Ramos (cell line): Measurements from ENCODE around the gene MACO1.

Experiments
- in situ Hi-C: fragments of 300-500 bp; cut with MboI; formaldehyde crosslinking; loops from one replicate; pipeline ENCODE4 v1.14.3; 2022; ENCODE audit warnings: low sequenced_read_pairs; ENCODE audit not compliant: unreplicated experiment

MACO1 gene

DNA sequence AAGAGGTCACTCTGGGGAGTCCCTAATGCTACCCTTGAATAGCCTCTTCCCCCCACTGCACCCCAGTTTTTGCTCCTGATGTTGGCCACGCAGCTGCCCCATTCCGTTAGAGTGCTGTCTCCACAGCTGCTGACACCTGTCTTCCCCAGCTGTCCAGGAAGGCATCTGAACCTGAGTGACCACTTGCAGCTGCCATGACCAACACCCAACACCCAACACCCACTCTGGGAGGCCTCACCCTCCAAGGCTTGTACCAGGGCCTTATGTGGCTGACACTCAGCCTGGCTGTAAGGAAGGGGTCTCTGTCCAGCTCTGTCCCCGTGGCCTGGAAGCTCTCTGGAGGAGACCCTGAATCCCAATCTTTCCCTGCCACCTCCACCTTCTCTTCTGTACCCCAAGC is 86.0 kb downstream of the MACO1 start:
- in situ Hi-C loops: loop anchor here (25.0 kb wide), 1 partner anchor 104 kb away; the partner anchor contains the start of gene RHCE

DNA sequence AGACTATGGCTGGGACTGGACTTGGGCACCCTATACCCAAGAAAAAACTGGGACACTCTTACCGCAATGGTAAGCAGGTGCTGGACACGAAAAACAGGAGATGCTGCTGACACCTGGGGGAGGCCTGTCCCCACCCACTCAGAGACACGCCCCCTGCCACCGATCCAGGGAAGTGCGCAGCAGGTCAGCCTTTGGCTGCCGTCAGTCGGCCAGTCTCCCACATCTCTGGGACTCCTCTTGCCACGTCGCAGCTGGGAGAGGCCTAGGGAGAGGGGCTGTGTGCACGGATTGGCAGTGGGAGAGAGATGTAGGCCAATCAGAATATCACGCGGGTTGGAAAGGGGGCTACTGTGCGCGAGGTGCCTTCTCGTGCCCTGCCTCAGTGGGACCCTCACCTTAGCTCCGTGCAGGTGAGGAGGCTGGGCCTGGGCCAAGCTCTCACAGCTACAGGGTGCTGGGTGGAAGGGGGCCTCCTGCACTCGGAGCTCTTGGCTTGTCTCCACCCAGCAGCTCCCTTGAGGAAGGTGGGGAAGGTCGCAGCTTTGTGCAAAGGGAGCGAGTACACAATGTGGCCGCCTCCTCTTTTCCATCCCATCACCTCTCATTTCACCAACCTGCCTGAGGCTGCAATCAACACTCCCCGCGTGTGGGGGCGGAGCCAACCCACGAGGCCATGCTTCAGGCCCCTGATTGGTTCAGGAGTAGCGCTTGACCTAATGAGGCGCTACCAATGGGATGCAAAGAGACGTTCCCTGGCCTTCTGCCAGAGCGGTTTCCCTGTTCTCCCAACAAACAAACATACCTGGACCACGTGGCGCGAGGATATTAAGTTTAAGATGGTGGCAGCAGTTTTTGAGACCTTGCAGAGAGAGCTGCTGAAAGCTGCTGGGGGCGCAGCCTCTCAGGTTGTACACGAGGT is 87.0 kb downstream of the MACO1 start:
- in situ Hi-C loops: loop anchor here (25.0 kb wide), 1 partner anchor 105 kb away; the partner anchor contains the start of gene RHCE

- in situ Hi-C loops: loop anchor here (10.0 to 25.0 kb wide), 2 partner anchors 107 to 275 kb away; partner anchors contain the start of gene RHCE
Observed at GRCh38 chr1:25519624-25520023, 88.9 kb downstream of the MACO1 start.

GRCh38 chr1:25520446-25521061 is 89.9 kb downstream of the MACO1 start:
- in situ Hi-C loops: loop anchor here (10.0 to 25.0 kb wide), 2 partner anchors 108 to 274 kb away; partner anchors contain the start of gene RHCE

DNA sequence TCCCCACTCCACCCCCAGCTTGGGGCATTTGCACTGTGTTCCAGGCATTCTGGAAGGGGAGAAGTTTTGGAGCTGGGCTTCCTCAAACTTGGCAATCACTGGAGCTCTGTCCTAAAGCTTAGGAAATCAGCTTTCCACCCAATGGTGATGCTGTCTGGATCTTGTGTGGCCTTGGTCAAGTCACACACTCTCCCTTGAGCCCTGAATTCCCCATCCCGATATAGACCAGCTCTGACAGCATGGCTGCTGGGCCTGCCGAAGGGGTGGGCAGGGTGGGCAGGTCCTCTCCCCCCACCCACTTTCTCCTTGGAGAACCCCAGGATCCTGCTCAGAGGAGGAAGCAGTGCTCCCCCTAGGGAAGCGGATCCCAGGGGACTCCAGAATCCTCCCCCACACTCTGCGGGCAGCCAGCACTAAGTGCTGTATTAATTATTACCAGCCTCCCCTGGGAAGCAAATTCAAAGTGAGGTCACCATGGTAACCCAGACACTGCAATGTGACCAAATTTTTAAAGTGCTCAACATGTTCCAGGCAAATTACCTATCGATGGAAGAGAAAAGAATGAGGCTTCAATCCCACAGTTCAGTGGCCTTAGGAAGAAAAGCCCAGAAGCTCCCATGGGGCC is 91.4 kb downstream of the MACO1 start:
- in situ Hi-C loops: loop anchor here (10.0 to 25.0 kb wide), 2 partner anchors 110 to 273 kb away; partner anchors contain the start of gene RHCE

GRCh38 chr1:25523542-25523941 is 92.8 kb downstream of the MACO1 start:
- in situ Hi-C loops: loop anchor here (10.0 to 25.0 kb wide), 2 partner anchors 111 to 271 kb away; partner anchors contain the start of gene RHCE

DNA sequence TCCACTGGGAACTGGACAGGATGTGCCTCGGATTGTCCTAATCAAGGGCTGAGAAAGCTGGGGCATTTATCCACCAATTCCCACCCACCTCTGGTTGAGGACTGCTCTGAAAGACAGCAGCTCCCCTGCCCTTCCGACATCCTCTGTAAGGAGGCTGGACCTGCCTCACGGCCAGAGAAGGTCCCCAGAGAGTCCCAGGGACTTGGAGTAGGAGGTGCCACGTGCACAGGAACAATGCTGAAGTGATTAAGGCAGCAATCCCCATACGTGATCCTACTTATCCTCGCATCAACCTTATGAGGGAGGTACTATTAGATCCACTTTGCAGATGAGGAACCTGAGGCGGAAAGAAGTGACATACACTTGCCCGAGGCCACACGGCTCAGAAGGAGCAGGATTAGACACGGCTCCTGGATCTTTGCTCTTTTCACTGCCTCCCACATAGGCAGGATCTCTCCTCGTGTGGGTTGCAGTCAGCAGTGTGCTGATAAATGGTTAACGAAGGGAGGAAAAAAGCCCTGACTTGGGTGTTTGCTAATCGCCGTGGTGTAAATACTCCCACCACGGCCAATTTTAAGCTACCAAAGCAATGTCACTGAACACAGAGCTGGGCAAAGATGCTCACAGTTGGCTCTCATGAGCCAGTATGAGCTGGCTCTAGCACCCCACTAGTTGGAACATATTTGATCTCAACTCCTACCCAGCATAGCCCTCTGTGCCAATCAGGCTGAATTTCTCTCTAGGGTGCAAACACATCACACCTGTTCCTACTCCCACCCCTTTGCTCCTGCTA is 94.1 kb downstream of the MACO1 start:
- in situ Hi-C loops: loop anchor here (10.0 to 25.0 kb wide), 2 partner anchors 112 to 270 kb away; partner anchors contain the start of gene RHCE

DNA sequence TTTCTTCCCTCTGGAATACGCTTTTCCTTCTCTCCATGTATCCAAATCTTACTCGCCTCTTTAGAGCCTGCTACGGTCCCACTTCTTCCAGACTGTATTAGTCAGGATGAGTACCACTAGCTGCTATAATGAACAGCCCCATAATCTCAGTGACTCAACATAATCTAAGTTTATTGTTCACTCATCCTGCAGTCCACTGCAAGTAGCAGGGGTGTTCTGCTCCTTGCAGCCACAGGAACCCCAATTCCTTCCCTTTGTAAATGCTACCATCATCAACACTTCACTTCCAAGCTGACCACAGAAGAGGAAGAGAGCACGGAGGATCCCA is 94.6 kb downstream of the MACO1 start:
- in situ Hi-C loops: loop anchor here (10.0 kb wide), 1 partner anchor 269 kb away; no protein-coding TSS in a partner anchor

DNA sequence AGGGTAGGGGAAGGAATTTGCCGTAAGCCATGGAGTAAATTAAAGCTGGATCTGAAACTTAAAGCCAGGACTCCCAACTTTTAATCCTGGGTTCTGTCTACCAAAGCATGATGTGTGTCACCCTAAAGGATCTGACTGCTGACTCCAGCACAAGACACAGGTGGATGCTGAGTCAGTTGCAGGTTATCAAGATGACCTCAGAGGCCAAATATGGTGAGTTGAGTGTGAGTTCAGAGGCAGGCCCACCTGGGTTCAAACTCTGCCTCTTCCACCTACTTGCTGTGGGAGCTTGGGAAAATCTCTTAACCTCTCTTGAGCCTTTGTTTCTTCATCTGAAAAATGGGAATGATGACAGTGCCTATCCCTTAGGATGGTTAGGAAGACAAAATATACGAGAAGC is 96.1 kb downstream of the MACO1 start:
- in situ Hi-C loops: loop anchor here (10.0 kb wide), 1 partner anchor 268 kb away; no protein-coding TSS in a partner anchor

DNA sequence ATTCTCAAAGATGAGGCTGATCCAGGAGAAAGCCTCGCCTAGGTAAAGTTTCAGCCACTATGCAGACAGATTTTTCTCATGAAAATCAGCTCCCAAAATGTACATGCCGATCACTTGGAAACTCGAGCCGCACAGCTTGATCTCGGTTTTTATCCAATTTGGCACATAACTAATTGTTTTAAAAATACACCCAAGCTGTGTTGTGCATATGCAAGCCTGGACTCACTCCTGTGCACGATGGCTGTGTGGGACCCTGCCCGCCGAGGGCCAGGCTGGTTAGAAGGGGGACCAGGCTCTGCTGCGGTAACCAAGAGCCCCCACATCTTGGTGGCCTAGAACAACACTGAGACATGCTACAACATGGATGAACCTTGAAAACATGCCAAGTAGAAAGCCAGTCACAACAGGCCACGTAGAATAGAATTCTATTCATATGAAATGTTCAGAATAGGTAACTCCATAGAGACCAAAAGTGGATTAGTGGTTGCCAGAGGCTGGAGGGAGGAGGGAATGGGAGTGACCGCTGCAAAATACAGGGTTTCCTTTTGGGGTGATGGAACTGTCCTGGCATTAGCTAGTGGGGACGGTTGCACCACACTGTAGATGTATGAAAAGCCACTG is 96.6 kb downstream of the MACO1 start:
- in situ Hi-C loops: loop anchor here (10.0 kb wide), 1 partner anchor 267 kb away; no protein-coding TSS in a partner anchor

GRCh38 chr1:25527946-25528595 is 97.4 kb downstream of the MACO1 start:
- in situ Hi-C loops: loop anchor here (10.0 kb wide), 1 partner anchor 267 kb away; no protein-coding TSS in a partner anchor

- in situ Hi-C loops: loop anchor here (10.0 kb wide), 1 partner anchor 266 kb away; no protein-coding TSS in a partner anchor
Observed at GRCh38 chr1:25528881-25529517, 98.3 kb downstream of the MACO1 start.

DNA sequence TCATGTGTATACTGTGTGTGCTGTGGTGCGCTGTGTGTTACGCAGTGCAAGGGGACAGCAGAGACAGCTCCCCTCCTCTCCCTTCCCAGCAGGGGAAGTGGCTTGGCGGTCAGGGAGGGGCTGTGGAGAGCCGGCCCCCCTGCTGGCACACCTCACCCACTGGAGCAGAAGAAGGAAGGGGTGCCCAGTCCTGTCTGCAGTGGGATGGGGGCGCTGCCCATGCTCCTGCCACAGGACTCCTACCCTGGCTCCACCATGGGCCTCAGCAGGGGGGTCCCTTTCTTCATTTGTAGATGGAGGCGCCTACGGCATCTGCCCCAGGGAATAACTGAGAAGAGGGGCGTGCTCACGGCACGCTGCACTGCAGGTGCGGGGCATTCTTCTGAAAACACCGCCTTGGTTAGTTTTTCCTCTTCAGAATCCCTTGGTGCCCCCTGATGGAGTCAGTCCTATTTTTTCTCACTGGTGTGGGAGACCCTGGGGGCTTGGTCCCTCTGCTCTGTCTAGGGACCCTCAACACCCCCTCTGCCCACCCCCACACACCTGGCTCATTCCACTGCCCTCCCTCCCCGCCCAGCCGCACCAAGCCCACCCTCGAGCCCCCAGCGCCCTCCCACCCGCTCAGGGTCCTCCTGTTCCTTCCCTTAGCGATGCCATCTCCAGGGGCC is 99.0 kb downstream of the MACO1 start:
- in situ Hi-C loops: loop anchor here (10.0 kb wide), 1 partner anchor 265 kb away; no protein-coding TSS in a partner anchor

GRCh38 chr1:25530186-25531081 is 99.7 kb downstream of the MACO1 start:
- in situ Hi-C loops: no loop called here

DNA sequence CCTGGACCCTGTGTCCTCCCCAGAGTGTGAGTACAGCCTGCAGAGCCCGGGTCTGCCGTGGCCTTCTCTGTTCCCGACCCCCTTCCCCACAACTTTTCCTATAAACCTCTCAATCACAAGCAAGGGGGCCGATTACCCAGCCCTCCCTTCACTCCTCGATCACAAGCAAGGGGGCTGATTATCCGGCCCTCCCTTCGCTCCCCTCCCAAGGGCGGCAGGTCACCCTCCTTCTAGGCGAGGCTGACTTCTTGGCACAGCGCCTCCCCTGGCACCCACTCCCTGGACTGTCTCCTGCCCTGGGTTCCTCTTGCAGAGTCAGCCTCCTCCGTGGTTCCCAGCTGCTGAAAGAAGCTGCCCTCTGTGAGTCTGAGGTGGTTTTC is 100.4 kb downstream of the MACO1 start:
- in situ Hi-C loops: no loop called here

DNA sequence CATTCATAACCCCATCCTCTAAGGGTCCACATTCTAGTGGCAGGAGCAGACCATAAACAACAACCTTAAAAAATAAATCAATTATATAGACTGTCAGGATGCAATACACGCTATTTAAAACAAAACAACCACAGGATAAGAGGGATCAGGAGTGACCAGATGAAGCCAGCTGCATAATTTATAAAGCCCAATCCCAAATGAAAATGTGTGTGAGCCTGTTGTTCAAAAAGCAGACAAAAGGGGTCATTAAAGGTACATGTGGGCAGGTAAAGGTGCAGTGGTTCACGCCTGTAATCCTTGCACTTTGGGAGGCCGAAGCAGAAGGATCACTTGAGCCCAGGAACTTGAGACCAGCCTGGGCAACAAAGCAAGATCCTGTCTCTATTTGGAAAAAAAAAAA is 102.3 kb downstream of the MACO1 start:
- in situ Hi-C loops: no loop called here
